HL-60 (cell line): ENCODE results near the gene GPLD1.

Experiments used
- GABPA ChIP-seq: IDR thresholded peaks from 2 replicates; pipeline ENCODE4 v1.6.1; 2012; ENCODE audit warnings: low read depth
- POLR2AphosphoS5 ChIP-seq: IDR thresholded peaks from 2 replicates; pipeline ENCODE4 v1.6.1; 2012; ENCODE audit warnings: low read depth
- TF ChIP-seq, protein P1 (sequence below): IDR thresholded peaks from one replicate; pipeline ENCODE4 v1.5.1; 2011; ENCODE audit warnings: low read length, control low read depth, inconsistent platforms; ENCODE audit not compliant: insufficient read depth
- TF ChIP-seq, protein P2 (sequence below): IDR thresholded peaks from 2 replicates; pipeline ENCODE4 v1.6.1; 2012; ENCODE audit warnings: low read depth; ENCODE audit not compliant: insufficient replicate concordance

DNA sequence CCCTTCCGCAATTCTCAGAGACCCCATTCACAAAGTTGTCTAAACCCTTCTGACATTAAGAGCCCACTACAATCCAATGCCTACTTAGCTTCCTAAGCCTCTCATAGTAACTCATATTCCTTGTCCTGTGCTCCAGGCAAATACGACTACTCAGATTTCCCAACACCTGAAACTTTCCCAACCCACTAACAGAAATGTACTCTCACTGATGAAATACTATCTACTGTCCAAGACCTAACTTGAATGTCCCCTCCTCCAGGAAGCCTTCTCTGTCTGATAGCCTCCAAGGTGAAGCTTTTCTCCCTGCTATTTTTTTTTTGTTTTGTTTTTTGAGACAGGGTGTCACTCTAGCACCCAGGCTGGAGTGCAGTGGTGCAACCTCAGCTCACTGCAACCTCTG lies 30.4 kb downstream of the GPLD1 start:
- TF ChIP-seq, protein P1, sequence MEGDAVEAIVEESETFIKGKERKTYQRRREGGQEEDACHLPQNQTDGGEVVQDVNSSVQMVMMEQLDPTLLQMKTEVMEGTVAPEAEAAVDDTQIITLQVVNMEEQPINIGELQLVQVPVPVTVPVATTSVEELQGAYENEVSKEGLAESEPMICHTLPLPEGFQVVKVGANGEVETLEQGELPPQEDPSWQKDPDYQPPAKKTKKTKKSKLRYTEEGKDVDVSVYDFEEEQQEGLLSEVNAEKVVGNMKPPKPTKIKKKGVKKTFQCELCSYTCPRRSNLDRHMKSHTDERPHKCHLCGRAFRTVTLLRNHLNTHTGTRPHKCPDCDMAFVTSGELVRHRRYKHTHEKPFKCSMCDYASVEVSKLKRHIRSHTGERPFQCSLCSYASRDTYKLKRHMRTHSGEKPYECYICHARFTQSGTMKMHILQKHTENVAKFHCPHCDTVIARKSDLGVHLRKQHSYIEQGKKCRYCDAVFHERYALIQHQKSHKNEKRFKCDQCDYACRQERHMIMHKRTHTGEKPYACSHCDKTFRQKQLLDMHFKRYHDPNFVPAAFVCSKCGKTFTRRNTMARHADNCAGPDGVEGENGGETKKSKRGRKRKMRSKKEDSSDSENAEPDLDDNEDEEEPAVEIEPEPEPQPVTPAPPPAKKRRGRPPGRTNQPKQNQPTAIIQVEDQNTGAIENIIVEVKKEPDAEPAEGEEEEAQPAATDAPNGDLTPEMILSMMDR = no peak
- TF ChIP-seq POLR2AphosphoS5 (no peak), GABPA (no peak)
- TF ChIP-seq, protein P2, sequence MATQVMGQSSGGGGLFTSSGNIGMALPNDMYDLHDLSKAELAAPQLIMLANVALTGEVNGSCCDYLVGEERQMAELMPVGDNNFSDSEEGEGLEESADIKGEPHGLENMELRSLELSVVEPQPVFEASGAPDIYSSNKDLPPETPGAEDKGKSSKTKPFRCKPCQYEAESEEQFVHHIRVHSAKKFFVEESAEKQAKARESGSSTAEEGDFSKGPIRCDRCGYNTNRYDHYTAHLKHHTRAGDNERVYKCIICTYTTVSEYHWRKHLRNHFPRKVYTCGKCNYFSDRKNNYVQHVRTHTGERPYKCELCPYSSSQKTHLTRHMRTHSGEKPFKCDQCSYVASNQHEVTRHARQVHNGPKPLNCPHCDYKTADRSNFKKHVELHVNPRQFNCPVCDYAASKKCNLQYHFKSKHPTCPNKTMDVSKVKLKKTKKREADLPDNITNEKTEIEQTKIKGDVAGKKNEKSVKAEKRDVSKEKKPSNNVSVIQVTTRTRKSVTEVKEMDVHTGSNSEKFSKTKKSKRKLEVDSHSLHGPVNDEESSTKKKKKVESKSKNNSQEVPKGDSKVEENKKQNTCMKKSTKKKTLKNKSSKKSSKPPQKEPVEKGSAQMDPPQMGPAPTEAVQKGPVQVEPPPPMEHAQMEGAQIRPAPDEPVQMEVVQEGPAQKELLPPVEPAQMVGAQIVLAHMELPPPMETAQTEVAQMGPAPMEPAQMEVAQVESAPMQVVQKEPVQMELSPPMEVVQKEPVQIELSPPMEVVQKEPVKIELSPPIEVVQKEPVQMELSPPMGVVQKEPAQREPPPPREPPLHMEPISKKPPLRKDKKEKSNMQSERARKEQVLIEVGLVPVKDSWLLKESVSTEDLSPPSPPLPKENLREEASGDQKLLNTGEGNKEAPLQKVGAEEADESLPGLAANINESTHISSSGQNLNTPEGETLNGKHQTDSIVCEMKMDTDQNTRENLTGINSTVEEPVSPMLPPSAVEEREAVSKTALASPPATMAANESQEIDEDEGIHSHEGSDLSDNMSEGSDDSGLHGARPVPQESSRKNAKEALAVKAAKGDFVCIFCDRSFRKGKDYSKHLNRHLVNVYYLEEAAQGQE = no peak
